PC-9 (cell line): ENCODE measurements around the gene SLC25A21. TPM values are rescaled to one million over a fixed set of nuclear protein-coding genes. Genes with fewer than 3 reads are reported as not detected.

ENCODE experiments used
- BruUV-seq: library from RNA; stranded (reverse); fragments of 400-500 nt; replicated peaks from 2 replicates; lab custom pipeline; 2021; lab: Mats Ljungman, UMichigan
- CTCF ChIA-PET: fragments of 300-600 bp; sonication (Branson Sonifier 250); formaldehyde crosslinking; loops from one replicate; lab custom pipeline; 2022; ENCODE audit warnings: antibody characterized with exemption; lab: Charles Lee
- POLR2A ChIA-PET: fragments of 300-600 bp; sonication (Branson Sonifier 250); formaldehyde crosslinking; loops from one replicate; lab custom pipeline; 2022; ENCODE audit warnings: antibody characterized with exemption; ENCODE audit not compliant: unreplicated experiment; lab: Charles Lee
- DNase-seq, 2 experiments: peaks; one replicate each; pipeline versions ENCODE4 v3.0.0 to v3.0.0-alpha.2; 2015 to 2022; ENCODE audit warnings: mixed read lengths in 1 of 2
- H2AFZ ChIP-seq: fragments of 200-600 bp; sonication (generic); 2 replicates; pipeline ENCODE4 v1.8.1; 2017; ENCODE audit warnings: antibody characterized with exemption
- H3F3A ChIP-seq: fragments of 200-600 bp; sonication (generic); 2 replicates; pipeline ENCODE4 v1.8.1; 2017; ENCODE audit warnings: antibody characterized with exemption, mild to moderate bottlenecking, low read depth; ENCODE audit not compliant: insufficient read depth
- H3K27ac ChIP-seq: fragments of 200-600 bp; sonication (generic); 2 replicates; pipeline ENCODE4 v1.6.1; 2016; ENCODE audit warnings: mixed run types
- H3K27me3 ChIP-seq: fragments of 200-600 bp; sonication (generic); 2 replicates; pipeline ENCODE4 v1.6.1; 2016; ENCODE audit warnings: low read depth, mixed run types; ENCODE audit not compliant: insufficient read depth
- H3K36me3 ChIP-seq: fragments of 200-600 bp; sonication (generic); 2 replicates; pipeline ENCODE4 v1.6.1; 2016; ENCODE audit warnings: low read depth, mixed run types
- H3K4me1 ChIP-seq: fragments of 200-600 bp; sonication (generic); replicated peaks from 2 replicates; pipeline ENCODE4 v1.6.1; 2016; ENCODE audit warnings: mixed run types; ENCODE audit not compliant: insufficient read depth
- H3K4me2 ChIP-seq: fragments of 200-600 bp; sonication (generic); 2 replicates; pipeline ENCODE4 v1.6.1; 2017; ENCODE audit warnings: mixed run types
- H3K4me3 ChIP-seq: fragments of 200-600 bp; sonication (generic); 2 replicates; pipeline ENCODE4 v1.6.1; 2016; ENCODE audit warnings: mixed run types
- H3K79me2 ChIP-seq: fragments of 200-600 bp; sonication (generic); 2 replicates; pipeline ENCODE4 v1.6.1; 2017; ENCODE audit warnings: low read depth, mixed run types
- H3K9me2 ChIP-seq: fragments of 200-600 bp; sonication (generic); 2 replicates; pipeline ENCODE4 v1.8.1; 2017; ENCODE audit warnings: mild to moderate bottlenecking; ENCODE audit not compliant: insufficient read depth
- H3K9me3 ChIP-seq: fragments of 200-600 bp; sonication (generic); 2 replicates; pipeline ENCODE4 v1.8.1; 2016; ENCODE audit warnings: low read depth; ENCODE audit not compliant: insufficient read depth
- H4K20me1 ChIP-seq: fragments of 200-600 bp; sonication (generic); 2 replicates; pipeline ENCODE4 v1.8.1; 2017; ENCODE audit not compliant: insufficient read depth
- EZH2 ChIP-seq: fragments of 200-600 bp; sonication (generic); IDR thresholded peaks from 2 replicates; pipeline ENCODE4 v1.8.0; 2017; ENCODE audit warnings: antibody characterized with exemption, low read depth
- intact Hi-C: fragments of 100-400 bp; cut with micrococcal nuclease; formaldehyde crosslinking; loops from one replicate; pipeline ENCODE4 v1.10.0; 2022; ENCODE audit not compliant: unreplicated experiment
- total RNA-seq: library from RNA; stranded (reverse); gene quantifications from 2 replicates; pipeline ENCODE4 v1.2.3, GENCODE V29; 2021
- TF ChIP-seq, protein P1 (sequence below): fragments of 200-600 bp; sonication (generic); conservative IDR thresholded peaks from 2 replicates; pipeline ENCODE4 v1.6.1; 2017; ENCODE audit warnings: mixed run types, antibody characterized with exemption, mild to moderate bottlenecking, moderate library complexity

SLC25A21 gene
- total RNA-seq, 1 experiment from 2014 or later, result 3.2 TPM

DNA sequence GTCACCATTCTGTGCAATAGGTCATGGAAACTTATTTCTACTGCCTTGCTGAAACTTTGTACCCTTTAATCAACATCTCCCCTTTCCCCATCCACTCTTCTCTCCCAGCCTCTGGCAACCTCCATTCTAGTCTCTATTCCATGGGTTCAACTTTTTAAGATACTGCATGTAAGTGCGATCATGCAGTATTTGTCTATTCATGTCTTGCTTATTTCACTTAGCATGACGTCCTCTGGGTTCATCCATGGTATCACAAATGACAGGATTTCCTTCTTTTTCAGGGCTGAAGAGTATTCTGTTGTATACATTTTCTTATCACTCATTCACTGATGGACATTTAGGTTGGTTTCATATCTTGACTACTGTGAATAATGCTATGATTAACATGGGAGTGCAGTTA is 288.4 kb downstream of the SLC25A21 start:
- DNase-seq, result no peak
- Histone ChIP-seq H3K27me3 (no peaks in the 10 kb centered on the region), H2AFZ (no peak overlapping the region), H3K27ac (no peak overlapping the region), H3K79me2 (no peaks in the 10 kb centered on the region), H4K20me1 (no peaks in the 10 kb centered on the region), H3F3A (no peaks in the 10 kb centered on the region), H3K4me3 (no peak overlapping the region), H3K36me3 (no peaks in the 10 kb centered on the region), H3K9me3 (no peaks in the 10 kb centered on the region), H3K9me2 (no peaks in the 10 kb centered on the region), H3K4me2 (no peak overlapping the region), H3K4me1 (no peaks in the 10 kb centered on the region)
- TF ChIP-seq, protein P1, sequence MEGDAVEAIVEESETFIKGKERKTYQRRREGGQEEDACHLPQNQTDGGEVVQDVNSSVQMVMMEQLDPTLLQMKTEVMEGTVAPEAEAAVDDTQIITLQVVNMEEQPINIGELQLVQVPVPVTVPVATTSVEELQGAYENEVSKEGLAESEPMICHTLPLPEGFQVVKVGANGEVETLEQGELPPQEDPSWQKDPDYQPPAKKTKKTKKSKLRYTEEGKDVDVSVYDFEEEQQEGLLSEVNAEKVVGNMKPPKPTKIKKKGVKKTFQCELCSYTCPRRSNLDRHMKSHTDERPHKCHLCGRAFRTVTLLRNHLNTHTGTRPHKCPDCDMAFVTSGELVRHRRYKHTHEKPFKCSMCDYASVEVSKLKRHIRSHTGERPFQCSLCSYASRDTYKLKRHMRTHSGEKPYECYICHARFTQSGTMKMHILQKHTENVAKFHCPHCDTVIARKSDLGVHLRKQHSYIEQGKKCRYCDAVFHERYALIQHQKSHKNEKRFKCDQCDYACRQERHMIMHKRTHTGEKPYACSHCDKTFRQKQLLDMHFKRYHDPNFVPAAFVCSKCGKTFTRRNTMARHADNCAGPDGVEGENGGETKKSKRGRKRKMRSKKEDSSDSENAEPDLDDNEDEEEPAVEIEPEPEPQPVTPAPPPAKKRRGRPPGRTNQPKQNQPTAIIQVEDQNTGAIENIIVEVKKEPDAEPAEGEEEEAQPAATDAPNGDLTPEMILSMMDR, result no peak
- TF ChIP-seq EZH2, result no peak
- no TSS peak for BruUV-seq
- CTCF ChIA-PET, result no interaction called here
- POLR2A ChIA-PET, result no interaction called here
- intact Hi-C loops, result no loop called here

DNA sequence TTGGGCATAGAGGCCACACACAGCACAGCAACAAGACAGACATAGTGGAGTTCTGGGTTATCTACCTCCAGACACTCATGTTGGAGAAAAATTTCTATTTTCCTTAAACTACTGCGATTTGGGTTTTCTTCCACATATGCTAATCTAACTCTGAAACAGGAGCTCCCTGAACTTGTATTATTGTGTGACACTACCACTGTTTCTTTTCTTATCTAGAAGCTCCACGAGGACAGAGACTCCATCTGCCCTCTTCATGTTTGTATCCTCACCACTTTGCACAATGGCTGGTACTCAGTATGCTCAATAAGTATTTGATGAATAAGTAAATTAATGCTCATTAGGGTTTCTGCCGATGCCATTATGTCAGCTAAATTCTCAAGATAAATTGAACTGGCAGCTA is 292.1 kb downstream of the SLC25A21 start:
- H3K4me3 ChIP-seq, result no peak overlapping the region
- intact Hi-C loops, result no loop called here
- no peaks in the 10 kb centered on the region for H3F3A ChIP-seq
- BruUV-seq, result no TSS peak
- no peak overlapping the region for H2AFZ ChIP-seq
- no peaks in the 10 kb centered on the region for H3K36me3 ChIP-seq
- no peaks in the 10 kb centered on the region for H3K27me3 ChIP-seq
- H3K4me1 ChIP-seq, result no peaks in the 10 kb centered on the region
- ChIA-PET POLR2A (no interaction called here), CTCF (no interaction called here)
- DNase-seq, result no peak
- H3K9me2 ChIP-seq, result no peaks in the 10 kb centered on the region
- H3K27ac ChIP-seq, result no peak overlapping the region
- no peak overlapping the region for H3K4me2 ChIP-seq
- no peaks in the 10 kb centered on the region for H3K79me2 ChIP-seq
- H4K20me1 ChIP-seq, result no peaks in the 10 kb centered on the region
- no peaks in the 10 kb centered on the region for H3K9me3 ChIP-seq
- TF ChIP-seq EZH2, result no peak
- TF ChIP-seq, protein P1, result no peak

DNA sequence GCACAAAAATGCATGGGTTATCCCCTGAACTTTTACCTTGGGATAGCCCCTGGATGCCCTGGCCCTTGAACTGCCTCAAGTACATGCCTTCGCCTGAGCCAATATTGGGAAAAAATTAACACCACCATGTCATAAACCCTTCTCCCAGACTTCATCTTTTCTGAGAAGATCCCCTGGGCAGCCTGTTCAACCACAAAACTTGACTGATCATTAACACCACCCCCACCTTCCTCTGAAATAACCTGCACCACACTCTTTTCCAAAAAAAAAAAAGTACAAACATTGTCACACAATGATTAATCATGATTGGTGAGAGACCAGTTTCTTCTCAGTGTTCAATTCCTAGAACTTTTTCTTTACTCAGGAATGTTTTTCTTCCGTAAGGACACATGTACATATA is 292.8 kb downstream of the SLC25A21 start:
- H4K20me1 ChIP-seq, result no peaks in the 10 kb centered on the region
- BruUV-seq, result no TSS peak
- no peak overlapping the region for H3K4me3 ChIP-seq
- no peak overlapping the region for H2AFZ ChIP-seq
- no peaks in the 10 kb centered on the region for H3K36me3 ChIP-seq
- no peaks in the 10 kb centered on the region for H3K9me3 ChIP-seq
- no peaks in the 10 kb centered on the region for H3K79me2 ChIP-seq
- H3K27ac ChIP-seq, result no peak overlapping the region
- ChIA-PET CTCF (no interaction called here), POLR2A (no interaction called here)
- no peaks in the 10 kb centered on the region for H3F3A ChIP-seq
- TF ChIP-seq, protein P1, result no peak
- TF ChIP-seq EZH2, result no peak
- no peak overlapping the region for H3K4me2 ChIP-seq
- no peaks in the 10 kb centered on the region for H3K9me2 ChIP-seq
- no peaks in the 10 kb centered on the region for H3K27me3 ChIP-seq
- intact Hi-C loops, result no loop called here
- H3K4me1 ChIP-seq, result no peaks in the 10 kb centered on the region
- no peak for DNase-seq
